Measurements from ENCODE around the gene STK4.

DNA sequence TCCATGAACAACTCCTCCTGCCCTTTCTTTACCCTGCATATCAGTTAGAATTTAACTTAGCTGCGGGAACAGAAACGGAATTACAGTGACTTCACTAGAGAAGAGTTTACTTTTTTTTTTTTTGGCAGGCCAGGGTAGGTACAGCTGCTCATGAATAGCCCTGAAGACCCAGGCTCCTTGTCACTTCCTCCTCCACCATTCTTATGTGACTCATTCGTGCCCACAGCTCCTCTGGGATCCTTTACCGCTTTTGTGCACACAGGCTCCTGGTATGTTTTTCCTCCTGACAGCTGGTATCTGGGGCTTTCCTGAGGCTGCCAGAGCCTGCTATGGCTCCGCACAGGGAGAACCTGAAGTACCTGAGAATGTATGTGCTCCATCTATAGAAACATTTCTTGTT, 138.5 kb downstream of the STK4 start:
- TF ChIP-seq, protein P1, sequence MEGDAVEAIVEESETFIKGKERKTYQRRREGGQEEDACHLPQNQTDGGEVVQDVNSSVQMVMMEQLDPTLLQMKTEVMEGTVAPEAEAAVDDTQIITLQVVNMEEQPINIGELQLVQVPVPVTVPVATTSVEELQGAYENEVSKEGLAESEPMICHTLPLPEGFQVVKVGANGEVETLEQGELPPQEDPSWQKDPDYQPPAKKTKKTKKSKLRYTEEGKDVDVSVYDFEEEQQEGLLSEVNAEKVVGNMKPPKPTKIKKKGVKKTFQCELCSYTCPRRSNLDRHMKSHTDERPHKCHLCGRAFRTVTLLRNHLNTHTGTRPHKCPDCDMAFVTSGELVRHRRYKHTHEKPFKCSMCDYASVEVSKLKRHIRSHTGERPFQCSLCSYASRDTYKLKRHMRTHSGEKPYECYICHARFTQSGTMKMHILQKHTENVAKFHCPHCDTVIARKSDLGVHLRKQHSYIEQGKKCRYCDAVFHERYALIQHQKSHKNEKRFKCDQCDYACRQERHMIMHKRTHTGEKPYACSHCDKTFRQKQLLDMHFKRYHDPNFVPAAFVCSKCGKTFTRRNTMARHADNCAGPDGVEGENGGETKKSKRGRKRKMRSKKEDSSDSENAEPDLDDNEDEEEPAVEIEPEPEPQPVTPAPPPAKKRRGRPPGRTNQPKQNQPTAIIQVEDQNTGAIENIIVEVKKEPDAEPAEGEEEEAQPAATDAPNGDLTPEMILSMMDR (IDR thresholded peaks at IDR 0.05), result no peak
- no peak for TF ChIP-seq POLR2A (IDR thresholded peaks at IDR 0.05)

Measured in Peyer's patch (tissue), 4 donors.